Activated naive CD4-positive, alpha-beta T cell treated with anti-CD3 and anti-CD28 coated beads, Interleukin-2, amount 50 U/mL, for 72 hours (primary cell): Measurements from ENCODE around the gene ZMYND10. TPM values are rescaled to one million over a fixed set of nuclear protein-coding genes. Genes with fewer than 3 reads are reported as not detected.

Experiments used
- ATAC-seq, 2 donors: fragments of 150-1000 bp; cut with Tn5 transposase; 2 replicates each; pipeline ENCODE4 v1.10.0; 2021; ENCODE audit warnings: mild to moderate bottlenecking in 2 of 2, moderate library complexity in 2 of 2
- DNase-seq, 2 donors: peaks; one replicate each; pipeline ENCODE4 v3.0.0; 2021 to 2022; ENCODE audit warnings: low spot score in 2 of 2
- H3K27ac Mint-ChIP-seq, 2 donors: one replicate each; pipeline ENCODE4 v1.8.0; 2022; ENCODE audit warnings: mild to moderate bottlenecking in 2 of 2, mixed read lengths in 2 of 2
- H3K36me3 Mint-ChIP-seq, 2 donors: one replicate each; pipeline ENCODE4 v1.8.0; 2022; ENCODE audit warnings: mixed read lengths in 2 of 2
- H3K9me3 Mint-ChIP-seq, 2 donors: one replicate each; pipeline ENCODE4 v1.8.0; 2022; ENCODE audit warnings: mixed read lengths in 2 of 2
- total RNA-seq, 2 donors: library from RNA; stranded (reverse); gene quantifications; one replicate each; pipeline ENCODE4 v1.2.3, GENCODE V29; 2022

Gene ZMYND10
- total RNA-seq, 2 donors from 2014 or later, result 1.9 to 4.1 TPM

DNA sequence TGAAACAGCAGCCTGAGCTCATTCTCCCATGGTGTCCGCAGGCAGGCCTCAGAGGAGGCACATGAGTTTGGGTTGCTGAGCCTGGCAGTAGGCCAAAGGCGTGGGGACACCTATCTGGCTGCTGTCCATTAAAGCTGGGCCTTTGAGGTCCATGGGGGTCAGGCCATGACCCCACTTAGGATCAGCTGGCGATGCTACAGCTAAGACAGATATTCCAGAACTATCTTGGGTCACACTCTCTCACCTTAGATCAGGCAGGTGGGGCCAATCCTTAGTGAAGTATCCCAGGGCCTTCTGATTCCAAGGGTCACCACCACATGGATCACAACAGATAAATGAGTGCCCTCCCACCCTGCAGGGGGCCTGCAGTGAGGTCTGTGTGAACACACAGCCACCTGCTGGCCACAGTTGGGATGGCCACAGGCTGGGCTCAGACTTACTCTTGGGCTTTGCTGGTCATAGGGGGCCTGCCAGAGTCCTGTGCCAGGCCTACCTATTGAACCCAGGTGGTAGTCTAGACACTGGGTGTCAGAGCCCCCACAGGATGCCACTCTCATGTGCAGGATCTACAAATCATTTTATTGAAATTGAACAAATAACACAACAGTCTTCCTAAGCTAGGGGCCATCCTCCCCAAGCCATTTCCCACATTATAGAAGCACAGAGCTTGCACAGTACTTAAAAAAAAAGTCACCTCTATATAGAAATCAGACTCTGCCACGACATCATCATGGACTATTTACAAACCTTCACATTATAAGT, 21.0 kb downstream of the ZMYND10 start:
- Mint-ChIP-seq H3K36me3 (no peaks in the 10 kb centered on the region), H3K9me3 (no peaks in the 10 kb centered on the region), H3K27ac (peak overlapping the region; percentile 49 to 93)
- DNase-seq, result peak in 1 of 2 donors; percentile 77
- peak in 1 of 2 donors; percentile 34 for ATAC-seq

DNA sequence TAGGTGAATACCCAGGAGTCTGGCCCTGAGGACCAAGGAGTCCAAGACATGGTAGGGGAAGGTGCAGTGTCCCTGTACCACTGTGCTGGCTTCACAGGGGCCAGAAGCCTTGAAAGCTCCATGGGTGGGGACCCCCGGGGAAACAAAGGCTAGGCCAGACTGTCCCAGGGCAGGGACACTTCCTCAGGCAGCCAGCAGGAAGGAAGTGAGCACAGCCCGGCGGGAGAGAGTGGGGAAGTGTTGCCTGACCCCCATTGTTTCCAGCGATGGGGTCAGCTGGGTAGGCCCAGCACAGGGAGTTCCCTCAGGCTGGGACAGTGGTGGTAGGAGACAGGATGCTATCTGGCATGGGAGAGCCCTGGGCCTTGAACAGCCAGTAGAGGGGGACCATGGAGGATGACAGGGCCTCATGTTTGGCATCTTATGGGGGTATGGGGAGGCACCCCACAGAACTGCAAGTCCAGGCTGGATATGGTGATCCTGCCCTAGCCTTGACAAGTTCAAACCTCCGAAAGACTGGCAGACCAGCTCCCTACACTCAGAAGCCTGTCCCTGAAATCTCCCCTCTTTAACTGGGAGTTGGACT, 21.8 kb downstream of the ZMYND10 start:
- H3K27ac Mint-ChIP-seq, result peak overlapping the region; percentile 49 to 87
- no peaks in the 10 kb centered on the region for H3K9me3 Mint-ChIP-seq
- ATAC-seq (no peak), DNase-seq (no peak)
- H3K36me3 Mint-ChIP-seq, result no peaks in the 10 kb centered on the region

DNA sequence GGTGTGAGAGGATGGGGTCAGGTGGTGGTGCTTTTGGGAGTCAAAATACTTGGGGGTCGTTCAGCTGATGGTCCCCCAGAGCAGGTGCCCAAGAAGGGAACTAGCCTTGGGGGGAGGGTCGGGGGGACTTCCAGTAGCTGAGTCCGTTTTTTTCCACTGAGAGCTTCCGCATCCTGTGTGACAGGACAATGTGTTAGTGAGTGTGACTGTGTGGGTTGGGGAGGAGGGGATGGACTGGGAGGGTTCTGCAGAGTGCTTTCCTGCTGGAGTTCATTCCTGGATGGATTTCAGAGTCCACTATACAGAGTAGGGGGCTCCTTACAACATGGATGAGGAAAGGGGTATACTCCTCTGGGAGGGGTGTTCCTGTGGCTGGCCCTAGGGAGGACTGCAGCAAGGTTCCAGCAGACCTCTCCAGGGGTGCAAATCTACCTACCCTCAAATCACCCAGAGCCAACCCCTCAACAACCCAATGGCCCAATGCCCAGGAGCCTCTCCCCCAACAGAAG, 22.4 kb downstream of the ZMYND10 start:
- peak overlapping the region; percentile 49 to 87 for H3K27ac Mint-ChIP-seq
- DNase-seq, result no peak
- H3K9me3 Mint-ChIP-seq, result no peaks in the 10 kb centered on the region
- no peaks in the 10 kb centered on the region for H3K36me3 Mint-ChIP-seq
- ATAC-seq, result no peak

DNA sequence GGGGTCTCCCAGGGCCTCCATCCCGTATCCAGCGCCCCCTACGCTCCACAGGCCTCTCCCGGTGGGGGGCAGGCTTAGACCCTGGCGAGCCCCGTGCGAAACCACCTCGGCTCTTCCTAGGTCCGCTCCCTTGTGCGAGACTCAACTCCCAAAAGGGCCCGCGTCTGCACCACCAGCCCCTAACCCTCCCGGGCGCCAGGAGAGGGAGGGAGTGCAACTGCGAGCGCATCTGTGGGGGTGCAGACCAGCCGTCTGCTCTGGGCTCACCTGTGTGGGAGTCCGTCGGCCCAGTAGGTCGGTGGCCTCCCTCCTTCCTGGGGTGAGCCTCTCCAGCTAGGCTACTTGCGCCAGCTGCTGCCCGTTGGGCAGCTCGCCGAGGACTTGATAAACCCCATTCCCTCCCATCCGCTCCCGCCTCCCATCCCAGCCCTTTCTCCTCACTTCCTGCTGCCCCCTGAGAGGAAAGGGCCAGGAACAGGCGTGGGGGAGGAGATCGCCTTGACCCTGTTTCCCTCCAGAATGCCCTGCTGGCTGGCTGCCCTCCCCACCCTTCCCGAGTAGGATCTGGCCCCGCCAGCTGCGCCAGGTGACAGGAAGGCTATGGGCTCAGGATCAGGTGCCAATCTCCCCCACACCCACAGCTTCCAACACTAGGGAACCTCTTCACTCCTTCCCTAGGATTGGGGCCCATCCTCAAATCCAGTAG, 23.0 kb downstream of the ZMYND10 start, which contains the start of gene HYAL2:
TSS of gene HYAL2 (minus strand) at position 360 of the 706 bp plus-strand sequence. CDS start 2,256 bp downstream, outside the sequence.
- DNase-seq, result no peak
- ATAC-seq, result no peak
- Mint-ChIP-seq H3K27ac (peak within 1 kb of the TSS; percentile 87 to 94), H3K9me3 (no peaks in the 10 kb centered on the region), H3K36me3 (no peaks in the 10 kb centered on the region)

DNA sequence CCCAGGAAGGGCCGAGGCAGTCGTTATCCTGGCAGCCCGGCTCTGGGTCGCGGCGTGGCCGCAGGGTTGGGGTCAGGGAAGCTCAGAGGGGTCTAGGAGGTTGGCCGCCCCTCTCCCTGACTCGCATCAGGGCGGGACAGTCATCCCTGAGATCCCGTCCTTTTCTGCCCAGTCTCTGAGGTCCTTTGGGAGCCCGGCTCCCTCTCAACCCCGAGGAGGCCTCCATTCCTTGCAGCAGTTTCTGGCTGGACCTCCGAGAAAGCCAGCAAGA, 23.5 kb downstream of the ZMYND10 start:
- Mint-ChIP-seq H3K36me3 (no peaks in the 10 kb centered on the region), H3K27ac (peak overlapping the region in 1 of 2 donors; percentile 87), H3K9me3 (no peaks in the 10 kb centered on the region)
- no peak for DNase-seq
- no peak for ATAC-seq

DNA sequence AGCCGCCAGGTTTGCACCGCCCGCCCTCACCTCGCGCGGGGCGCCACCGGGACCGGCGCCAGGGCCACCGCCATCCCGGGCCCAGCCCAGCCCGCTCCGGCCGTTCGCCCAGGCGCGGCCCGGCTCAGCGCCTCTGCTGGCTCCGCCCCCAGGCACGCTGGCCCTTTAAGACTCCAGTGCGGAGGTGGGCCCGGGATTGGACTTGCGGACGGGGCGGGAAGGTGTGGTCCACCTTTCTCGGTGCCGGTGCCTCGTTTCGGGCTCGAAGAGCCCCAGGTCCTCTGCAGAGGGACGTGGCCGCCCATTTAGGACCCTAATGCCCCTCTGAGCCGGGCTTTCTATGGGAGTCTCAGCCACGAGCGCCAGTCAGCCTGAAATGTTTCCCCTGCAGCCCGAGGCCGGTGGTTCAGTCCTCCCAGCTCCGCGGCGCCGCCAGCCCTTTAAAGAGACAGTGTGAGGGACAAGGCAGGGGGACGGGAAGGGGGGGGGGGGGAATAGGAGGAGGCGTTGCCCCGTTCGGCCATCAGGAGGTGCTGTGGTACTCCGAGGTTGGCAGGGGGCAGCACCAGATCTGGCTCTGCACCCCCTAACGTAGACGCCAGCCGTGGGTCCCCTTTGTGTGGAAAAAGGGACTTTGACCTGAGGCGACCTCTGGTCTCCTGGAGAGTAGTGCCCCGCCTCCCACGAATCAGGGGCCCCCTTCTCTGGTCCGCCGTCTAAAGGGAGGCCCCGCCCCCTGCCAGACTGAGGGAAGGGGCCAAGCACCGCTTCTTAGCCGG, 24.0 kb downstream of the ZMYND10 start:
- DNase-seq, result peak; percentile 86 to 91
- no peaks in the 10 kb centered on the region for H3K36me3 Mint-ChIP-seq
- H3K9me3 Mint-ChIP-seq, result no peaks in the 10 kb centered on the region
- H3K27ac Mint-ChIP-seq, result peak overlapping the region; percentile 87 to 94
- ATAC-seq, result peak; percentile 85 to 86

DNA sequence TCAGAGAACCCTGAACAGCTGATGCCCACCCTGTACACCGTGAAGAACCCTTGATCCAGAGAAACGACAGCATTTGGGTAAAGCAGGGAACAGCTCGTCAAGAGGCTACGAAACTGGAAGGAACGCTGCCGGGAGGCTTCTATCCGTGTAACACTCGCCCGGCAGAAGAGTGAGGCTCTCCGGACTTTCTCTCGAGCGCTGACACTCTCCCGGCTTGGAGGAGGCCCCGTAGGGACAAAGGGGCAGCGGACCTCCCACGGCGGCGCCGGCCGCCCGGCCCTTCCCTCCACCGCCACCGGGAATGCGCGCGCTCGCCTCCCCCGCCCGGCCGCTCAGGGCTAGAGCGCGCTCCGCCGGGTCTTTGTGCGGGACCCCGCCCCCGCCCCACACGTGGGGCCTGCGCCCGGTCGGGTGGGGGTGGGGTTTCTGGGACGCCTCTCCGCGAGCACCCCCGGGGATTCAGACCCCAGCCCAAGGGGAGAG, 24.6 kb downstream of the ZMYND10 start:
- DNase-seq (peak in 1 of 2 donors; percentile 70), ATAC-seq (peak; percentile 72 to 73)
- Mint-ChIP-seq H3K36me3 (no peaks in the 10 kb centered on the region), H3K27ac (peak overlapping the region; percentile 87 to 90), H3K9me3 (no peaks in the 10 kb centered on the region)

DNA sequence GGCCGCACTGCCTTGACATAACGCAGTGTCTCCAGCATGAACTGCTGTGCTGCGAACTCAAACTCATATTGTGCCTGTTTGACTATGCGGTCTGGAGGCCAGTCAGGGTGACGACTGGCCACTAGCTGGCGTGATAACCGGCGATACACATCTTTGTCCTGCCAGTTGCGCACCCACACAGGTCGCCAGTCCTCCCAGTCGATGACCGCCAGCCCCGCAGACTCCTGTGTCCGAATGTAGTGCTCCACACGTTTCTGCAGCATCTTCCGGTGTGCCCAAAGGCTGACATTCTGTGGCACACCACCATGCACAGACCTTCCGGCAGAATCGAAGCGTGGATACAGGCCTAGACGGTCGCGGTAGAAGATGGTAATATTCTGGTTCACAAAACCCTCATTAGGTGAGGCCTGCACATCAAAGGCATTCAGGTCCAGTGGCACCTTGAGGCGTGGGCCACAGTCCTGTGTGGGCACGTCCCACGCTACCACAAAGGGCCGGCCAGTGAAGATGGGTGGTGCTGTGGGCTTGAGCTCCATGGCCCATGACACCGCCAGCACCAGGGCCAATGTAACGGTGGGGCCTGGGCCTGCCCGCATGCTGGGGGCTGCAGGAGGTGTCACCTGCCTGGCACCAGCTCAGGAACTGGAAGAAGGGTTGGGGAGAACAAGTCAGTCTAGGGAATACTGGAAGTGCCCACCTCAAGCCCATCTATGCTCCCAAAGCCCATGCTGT, 25.5 kb downstream of the ZMYND10 start:
- ATAC-seq (no peak), DNase-seq (no peak)
- Mint-ChIP-seq H3K36me3 (no peaks in the 10 kb centered on the region), H3K27ac (peak overlapping the region in 1 of 2 donors; percentile 76), H3K9me3 (no peaks in the 10 kb centered on the region)

DNA sequence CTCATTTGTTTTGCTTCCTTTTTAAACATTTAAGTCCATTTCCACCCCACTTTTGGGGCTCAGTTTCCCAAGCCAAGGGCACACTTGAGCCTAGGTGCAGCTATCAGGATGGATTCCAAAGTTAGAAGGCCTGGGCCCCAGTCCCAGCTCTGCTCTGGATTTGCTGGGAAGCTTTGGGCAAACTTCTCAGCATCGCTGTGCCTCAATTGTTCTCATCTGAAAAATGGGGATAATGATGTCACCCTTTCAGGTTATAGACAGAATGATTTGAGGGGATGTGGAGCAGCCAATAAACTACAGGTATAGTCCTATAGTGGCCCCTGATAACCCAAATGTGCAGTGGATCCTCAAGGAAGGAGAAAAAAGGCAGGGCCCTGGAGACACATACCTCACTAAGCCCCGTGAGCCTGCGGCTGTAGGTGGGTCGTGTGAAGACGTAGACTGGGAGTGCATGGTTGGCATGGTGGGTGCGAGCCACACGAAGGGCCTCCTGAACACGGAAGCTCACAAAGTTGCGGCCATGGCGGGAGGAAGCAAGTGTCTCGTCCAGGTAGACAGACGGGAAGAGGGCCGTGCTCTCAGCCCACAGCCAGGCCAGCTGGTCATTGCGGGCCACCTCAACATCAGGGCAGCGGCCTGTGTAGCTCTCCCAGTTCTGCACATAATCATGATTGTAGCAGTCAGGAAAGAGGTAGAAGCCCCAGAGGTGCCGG, 26.2 kb downstream of the ZMYND10 start:
- no peak for DNase-seq
- H3K9me3 Mint-ChIP-seq, result no peaks in the 10 kb centered on the region
- no peaks in the 10 kb centered on the region for H3K36me3 Mint-ChIP-seq
- no peak for ATAC-seq
- H3K27ac Mint-ChIP-seq, result no peak overlapping the region

DNA sequence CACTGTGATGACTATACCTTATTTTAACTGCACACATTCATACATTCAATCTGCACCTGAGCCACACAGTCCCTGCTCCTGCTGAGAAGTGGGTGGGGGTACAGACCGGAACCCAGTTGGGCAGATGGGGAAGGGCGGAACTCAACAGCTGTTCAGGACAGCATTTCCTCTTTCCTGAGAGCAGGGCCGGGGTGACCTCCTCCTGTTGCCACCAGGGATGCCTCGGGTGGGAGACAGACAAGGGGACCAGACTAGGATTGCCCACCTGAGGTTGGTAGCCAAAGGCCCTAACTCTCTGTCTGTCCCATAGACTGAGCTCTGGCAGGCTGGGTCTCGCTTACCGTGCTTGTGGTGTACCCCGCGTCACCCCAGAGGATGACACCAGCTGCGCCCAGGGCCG, 26.9 kb downstream of the ZMYND10 start:
- no peaks in the 10 kb centered on the region for H3K9me3 Mint-ChIP-seq
- DNase-seq (no peak), ATAC-seq (no peak)
- no peak overlapping the region for H3K27ac Mint-ChIP-seq
- H3K36me3 Mint-ChIP-seq, result no peaks in the 10 kb centered on the region

DNA sequence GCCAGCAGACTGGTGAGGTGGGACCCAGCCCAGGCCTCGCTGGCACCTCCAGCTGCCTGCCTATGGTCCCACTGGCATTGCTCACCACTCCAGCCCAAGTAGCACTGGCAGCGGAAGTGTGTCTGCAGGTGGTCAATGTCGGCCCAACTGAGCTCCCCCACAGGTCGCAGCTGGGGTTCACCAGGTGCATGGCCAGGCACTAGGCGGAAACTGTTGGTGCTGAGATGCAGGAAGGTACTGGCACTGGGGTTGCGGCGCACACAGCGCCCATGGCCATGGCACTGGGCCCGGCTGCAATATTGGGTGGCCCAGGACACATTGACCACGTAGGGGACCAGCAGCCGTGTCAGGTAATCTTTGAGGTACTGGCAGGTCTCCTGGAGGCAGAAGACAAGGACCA, 27.4 kb downstream of the ZMYND10 start:
- no peak for ATAC-seq
- DNase-seq, result no peak
- H3K27ac Mint-ChIP-seq, result no peak overlapping the region
- no peaks in the 10 kb centered on the region for H3K9me3 Mint-ChIP-seq
- H3K36me3 Mint-ChIP-seq, result no peaks in the 10 kb centered on the region

DNA sequence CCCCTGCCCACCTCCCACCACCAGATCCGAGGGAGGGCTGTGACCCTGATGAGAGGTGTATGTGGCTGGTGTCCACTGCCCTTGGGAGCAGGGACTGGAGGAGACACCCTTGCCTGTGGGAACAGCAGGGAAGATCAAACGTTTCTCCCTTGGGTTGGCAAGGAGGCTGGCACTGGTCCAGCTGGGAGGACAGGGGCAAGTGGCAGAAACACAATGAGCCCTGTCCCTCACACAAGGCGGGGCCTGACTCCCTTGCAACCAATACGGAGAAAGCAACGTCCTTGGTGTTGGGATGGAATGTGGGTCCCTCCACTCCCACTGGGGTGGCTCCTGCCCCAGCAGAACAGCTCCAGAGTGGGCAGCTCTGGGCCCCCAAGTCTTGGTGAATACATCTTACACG, 28.2 kb downstream of the ZMYND10 start:
- H3K9me3 Mint-ChIP-seq, result no peaks in the 10 kb centered on the region
- DNase-seq, result no peak
- peak overlapping the region in 1 of 2 donors; percentile 60 for H3K27ac Mint-ChIP-seq
- ATAC-seq, result no peak
- no peaks in the 10 kb centered on the region for H3K36me3 Mint-ChIP-seq

DNA sequence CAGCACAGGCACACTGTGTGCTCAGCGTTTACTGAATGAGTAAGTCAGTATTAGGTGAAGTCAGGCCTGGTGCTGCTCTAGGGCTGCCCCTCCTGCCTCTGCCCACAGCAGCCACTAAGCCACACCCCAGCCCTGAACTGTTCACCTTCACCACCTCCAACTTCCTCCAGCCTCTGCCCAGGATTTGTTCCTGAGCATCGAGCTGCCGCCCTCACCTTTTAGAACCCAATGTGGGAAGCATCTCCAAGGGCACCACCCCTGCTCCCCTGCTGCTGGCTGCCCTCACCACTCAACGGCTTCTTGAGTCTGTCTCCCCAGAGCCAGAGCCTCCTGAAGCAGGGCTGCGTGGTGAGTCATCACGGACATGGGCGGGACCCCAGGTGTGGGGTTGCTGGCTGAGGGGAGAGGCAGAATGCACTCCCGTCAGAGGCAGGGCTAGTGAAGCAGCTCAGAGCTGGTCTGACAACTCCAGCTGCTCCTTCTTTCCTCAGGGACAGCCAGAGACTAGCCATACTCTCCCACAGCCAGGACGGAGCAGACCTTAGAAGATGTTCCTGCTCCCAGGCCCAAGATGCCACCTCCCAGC, 28.8 kb downstream of the ZMYND10 start:
- no peaks in the 10 kb centered on the region for H3K36me3 Mint-ChIP-seq
- H3K9me3 Mint-ChIP-seq, result no peaks in the 10 kb centered on the region
- ATAC-seq (no peak), DNase-seq (no peak)
- peak overlapping the region; percentile 19 to 60 for H3K27ac Mint-ChIP-seq

DNA sequence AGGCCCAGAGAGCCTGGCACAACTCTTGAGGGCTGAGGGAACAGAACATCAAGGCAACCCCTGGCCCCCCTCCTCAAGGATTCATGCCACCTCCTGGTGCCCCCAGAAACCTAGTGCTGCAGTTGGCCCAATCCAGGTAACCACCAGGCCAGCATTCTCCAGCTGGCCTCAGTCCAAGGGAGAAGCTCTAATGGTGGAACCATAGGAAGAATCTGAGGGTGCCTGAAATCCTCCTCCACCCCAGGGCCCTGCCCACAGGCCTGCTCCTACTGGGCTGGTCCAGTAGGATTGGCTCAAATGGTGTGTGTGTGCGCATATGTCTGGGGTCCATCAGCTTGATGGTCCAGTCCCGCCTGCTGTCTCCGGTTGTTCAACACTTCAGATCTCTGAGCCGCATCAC, 30.7 kb downstream of the ZMYND10 start:
- no peak overlapping the region for H3K27ac Mint-ChIP-seq
- peaks cover 0 to under 1% of the 10 kb centered on the region in 2 donors for H3K36me3 Mint-ChIP-seq
- DNase-seq (no peak), ATAC-seq (no peak)
- H3K9me3 Mint-ChIP-seq, result no peaks in the 10 kb centered on the region

DNA sequence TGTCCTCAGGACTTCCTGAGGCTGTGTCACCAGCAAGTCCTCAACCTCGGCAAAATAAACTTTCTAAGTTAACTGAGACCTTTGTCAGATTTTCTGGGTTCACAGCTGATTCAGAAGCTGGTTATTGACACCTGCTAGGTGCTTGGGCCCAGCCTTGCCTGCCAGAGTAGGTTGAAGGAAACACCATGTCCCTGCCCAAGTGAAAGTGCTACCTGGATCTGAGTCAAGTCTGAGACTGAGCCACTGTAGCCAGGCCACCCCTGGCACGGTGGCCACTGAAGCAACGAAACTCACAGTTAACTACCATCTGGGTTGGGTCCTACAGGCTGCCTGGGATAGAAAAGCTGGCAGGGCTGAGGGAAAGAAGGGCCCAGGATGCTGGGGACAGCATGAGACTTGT, 31.2 kb downstream of the ZMYND10 start:
- ATAC-seq, result no peak
- Mint-ChIP-seq H3K27ac (peak overlapping the region; percentile 15 to 26), H3K36me3 (peaks cover 0 to 4% of the 10 kb centered on the region in 2 donors), H3K9me3 (no peaks in the 10 kb centered on the region)
- DNase-seq, result no peak
